ENCODE measurements around the gene HOXA2. TPM values are rescaled to one million over a fixed set of nuclear protein-coding genes. Genes with fewer than 3 reads are reported as not detected.

Gene HOXA2
- not detected in 2 replicates for total RNA-seq

DNA sequence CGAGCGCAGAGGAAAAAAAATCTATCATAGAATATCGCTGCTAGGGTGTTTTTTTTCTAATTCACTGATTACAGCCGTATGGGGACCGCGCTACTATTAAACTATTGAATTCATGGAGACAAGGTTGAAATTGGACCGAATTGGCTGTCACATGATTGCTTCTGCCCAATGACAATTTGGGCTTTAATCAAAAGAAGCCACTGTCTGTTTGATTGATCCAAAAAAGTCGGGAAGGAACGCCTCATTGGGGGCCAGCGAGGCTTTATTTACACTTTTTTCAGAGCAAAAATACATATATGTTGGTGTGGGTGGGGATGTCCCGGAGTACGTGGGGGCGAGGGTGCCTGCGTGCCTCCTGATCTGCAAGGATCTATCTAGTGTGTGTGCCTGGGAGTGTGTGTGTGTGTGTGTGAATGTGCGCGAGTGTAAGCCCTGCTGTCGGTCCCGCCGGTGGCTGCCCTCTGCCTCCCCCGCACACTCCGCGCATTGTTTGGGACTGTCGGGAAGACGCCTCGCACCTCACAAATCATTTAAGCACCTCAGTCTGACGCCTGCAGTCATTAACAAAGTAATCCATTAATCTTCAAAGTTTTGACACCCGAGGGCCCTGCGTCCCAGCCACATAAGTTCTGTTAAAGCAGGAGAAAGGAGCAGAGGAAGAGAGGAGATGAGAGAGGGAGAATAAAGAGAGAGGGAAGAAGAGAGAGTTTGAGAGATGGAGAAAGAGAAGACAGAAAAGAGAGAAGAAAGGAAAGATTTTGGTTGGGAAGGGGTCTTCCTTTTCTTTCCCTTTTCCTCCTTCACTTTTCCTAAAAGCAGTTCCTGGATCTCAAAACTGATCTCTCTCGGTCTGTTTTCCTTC is at the start of gene HOXA2:
Gene HOXA2, minus strand, starts transcription at position 103 of the 862 bp plus-strand sequence. CDS start 183 bp downstream, outside the sequence.

GRCh38 chr7:27147199-27148030 is 44.9 kb upstream of the HOXA2 start, which contains the start of gene HOXA6:
Gene HOXA6 (minus strand): TSS chr7:27147774. CDS start chr7:27147749, 25 bp downstream.

GRCh38 chr7:27143023-27143949 is 40.8 kb upstream of the HOXA2 start, which contains the start of gene HOXA5:
Gene HOXA5 (minus strand): TSS chr7:27143681. CDS start chr7:27143607, 74 bp downstream.

DNA sequence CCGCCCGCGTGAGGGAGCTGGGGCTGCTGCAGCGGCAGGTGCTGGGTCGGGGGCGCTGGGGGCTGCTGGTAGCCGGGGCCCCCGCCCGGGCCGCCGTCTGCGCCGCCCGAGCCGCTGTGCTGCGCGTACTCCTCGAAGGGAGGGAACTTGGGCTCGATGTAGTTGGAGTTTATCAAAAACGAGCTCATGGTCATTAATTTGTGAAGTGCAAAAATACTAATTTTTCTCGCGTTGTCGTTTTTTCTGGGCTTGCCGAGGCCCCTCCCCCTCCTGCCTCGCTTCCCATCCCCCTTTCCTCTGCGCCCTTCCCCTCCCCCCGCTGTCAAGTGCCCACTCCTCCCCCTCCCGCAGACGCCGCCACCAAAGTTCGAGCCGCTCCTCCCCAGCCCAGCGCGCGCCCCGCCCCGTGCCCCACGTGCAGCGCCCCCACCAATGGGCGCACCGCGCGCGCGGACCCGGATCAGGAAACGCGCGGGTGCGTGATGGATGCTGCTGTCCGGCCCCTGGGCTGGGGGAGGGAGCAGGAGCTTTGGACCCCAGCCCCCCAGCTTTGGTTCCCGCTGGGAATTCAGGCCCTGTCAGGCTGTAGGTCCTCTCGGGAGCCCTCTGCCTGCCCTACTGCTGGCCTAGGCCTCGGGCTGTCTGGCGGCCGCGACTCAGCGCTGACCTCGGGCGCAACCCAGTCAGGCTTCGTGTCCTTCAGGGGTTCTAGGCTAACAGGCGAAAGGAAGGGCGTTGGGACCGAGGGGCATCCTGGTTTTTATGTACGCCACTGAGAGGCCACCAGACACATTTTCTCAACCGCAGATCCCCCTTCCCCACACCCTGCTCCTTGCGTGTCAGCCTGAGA is 28.3 kb upstream of the HOXA2 start, which contains the start of gene HOXA4:
Gene HOXA4, minus strand, starts transcription at position 218 of the 850 bp plus-strand sequence. Its CDS starts 24 bp downstream, at position 194.

GRCh38 chr7:27095897-27096767 is 6.4 kb downstream of the HOXA2 start, which contains the start of gene HOXA1:
Gene HOXA1 (minus strand): TSS chr7:27096000. CDS start chr7:27095912, 88 bp downstream.

Other genes starting within 250 kb of the HOXA2 start
- 7.2 TPM in 2 replicates for gene SKAP2, start 238.1 kb downstream of the HOXA2 start, total RNA-seq
- 0.48 and 0.64 TPM in 2 replicates for gene HOXA1, start 6.7 kb downstream of the HOXA2 start, total RNA-seq
- gene HOXA4, start 28.1 kb upstream of the HOXA2 start, total RNA-seq = 0.21 and 0.24 TPM in 2 replicates
- 0.43 and 1.9 TPM in 2 replicates for gene HOXA5, start 41.0 kb upstream of the HOXA2 start, total RNA-seq
- 0.72 TPM in 1 of 2 replicates, not detected in the other for gene HOXA6, start 45.1 kb upstream of the HOXA2 start, total RNA-seq
- 0.85 and 1.7 TPM in 2 replicates for gene HOXA3, start 49.9 kb upstream of the HOXA2 start, total RNA-seq
- gene HOXA7, start 54.0 kb upstream of the HOXA2 start, total RNA-seq = 0.96 TPM in 1 of 2 replicates, not detected in the other
- 4.3 TPM in 1 of 2 replicates, not detected in the other for gene HOXA9, start 62.9 kb upstream of the HOXA2 start, total RNA-seq
- gene HOXA10, start 71.6 kb upstream of the HOXA2 start, total RNA-seq = under 0.01 and 2.2 TPM in 2 replicates
- gene HOXA11, start 82.5 kb upstream of the HOXA2 start, total RNA-seq = 0.72 TPM in 1 of 2 replicates, not detected in the other
- gene HOXA13, start 97.4 kb upstream of the HOXA2 start, total RNA-seq = not detected in 2 replicates
- not detected in 2 replicates for gene EVX1, start 140.1 kb upstream of the HOXA2 start, total RNA-seq

Measured in tracheal epithelial cell (primary cell).